Activated T-helper 1 cell treated with Interleukin-2 at 50 U/mL for 16 hours (primary cell): Measurements from ENCODE around the gene PKN3.
"Not testable (repeated sequence)": the region's sequence is repeated elsewhere in the genome, so short reads cannot be mapped to it uniquely, and the experiment has no call there.

ENCODE experiments used
- DNase-seq: peaks from one replicate; pipeline ENCODE4 v3.0.0-alpha.2; 2020; ENCODE audit warnings: low read depth

PKN3 gene

DNA sequence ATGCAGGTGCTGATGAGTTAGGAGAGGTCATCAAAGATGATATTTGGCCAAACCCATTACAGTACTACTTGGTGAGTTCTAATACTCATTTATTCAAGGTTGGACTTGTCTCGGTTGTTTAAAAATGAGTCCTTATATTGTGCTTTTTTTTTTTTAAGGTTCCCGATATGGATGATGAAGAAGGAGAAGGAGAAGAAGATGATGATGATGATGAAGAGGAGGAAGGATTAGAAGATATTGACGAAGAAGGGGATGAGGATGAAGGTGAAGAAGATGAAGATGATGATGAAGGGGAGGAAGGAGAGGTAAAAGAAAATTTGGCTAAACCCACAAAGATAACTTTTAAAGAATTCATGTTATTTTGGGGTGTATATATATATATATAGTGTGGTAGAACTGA is 8.6 kb upstream of the PKN3 start:
- DNase-seq = not testable (repeated sequence)

DNA sequence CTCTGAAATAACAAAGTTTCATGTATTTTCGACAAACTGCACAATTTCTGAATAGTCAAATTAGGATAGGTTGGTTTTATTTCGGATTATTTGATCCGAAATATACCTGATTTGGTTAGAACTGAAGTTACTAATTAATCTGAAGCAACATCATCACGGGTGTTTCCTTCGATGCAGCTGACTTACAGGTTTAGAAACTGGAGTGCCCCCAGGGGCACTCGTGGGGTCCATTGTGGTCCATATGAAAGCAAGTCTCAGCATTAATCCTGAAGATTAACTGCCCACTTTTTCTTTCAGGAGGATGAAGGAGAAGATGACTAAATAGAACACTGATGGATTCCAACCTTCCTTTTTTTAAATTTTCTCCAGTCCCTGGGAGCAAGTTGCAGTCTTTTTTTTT is 8.0 kb upstream of the PKN3 start:
- DNase-seq = no peak

DNA sequence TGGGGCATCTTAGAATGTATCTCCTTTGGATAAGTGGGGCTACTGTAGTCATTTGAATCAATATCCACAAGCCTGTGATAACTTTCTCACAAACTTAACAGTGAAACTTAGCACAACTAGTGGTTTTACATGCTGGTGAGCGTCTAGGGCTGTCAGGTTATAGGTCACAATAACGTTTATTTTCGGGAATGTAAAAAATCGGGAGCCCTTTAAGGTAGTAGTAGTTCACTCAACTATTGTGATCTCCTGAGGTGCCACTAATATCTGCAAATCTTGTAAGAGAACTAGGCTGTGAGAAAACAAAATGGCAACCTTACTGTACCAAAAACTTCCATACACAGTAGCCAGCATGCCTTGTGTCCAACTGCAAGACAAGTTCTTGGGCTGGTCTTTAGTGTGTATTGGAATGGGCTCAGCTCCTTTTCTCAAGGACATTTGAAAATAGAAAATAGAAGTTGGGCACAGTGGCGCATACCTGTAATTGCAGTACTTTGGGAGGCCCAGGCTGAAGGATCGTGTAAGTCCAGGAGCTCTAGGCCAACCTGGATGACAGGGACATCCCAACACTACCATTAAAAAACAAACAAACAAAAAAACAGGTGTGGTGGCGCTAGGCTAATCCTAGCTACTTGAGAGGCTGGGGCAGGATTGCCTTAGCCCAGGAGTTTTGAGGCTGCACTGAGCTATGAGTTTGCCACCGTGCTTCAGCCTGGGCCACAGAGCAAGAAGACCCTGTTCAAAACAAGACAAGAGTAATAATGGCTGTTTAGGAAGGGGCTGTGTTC is 5.2 kb upstream of the PKN3 start:
- no peak for DNase-seq

DNA sequence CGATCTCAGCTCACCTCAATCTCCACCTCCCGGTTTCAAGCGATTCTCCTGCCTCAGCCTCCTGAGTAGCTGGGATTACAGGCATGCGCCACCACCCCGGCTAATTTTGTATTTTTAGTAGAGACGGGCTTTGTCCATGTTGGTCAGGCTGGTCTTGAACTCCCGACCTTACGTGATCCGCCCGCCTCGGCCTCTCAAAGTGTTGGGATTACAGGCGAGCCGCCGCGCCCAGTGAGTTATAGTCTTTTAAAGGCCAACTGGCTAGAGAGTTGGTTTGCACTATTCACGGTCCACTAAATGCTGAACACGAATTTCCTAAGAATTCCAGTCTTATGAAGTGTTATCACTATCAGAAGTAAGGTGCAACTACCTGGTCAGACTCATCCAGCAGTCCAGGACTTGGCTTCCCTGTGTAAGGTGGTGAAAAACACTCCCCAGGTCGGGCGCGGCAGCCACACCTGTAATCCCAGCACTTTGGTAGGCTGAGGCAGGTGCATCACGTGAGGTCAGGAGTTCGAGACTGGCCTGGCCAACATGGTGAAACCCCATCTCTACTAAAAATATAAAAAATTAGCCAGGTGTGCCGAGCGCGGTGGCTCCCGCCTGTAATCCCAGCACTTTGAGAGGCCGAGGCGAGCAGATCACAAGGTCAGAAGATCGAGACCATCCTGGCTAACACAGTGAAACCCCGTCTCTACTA is 3.1 kb upstream of the PKN3 start:
- not testable (repeated sequence) for DNase-seq

GRCh38 chr9:128701227-128701854 is 962 bp upstream of the PKN3 start:
- no peak for DNase-seq

DNA sequence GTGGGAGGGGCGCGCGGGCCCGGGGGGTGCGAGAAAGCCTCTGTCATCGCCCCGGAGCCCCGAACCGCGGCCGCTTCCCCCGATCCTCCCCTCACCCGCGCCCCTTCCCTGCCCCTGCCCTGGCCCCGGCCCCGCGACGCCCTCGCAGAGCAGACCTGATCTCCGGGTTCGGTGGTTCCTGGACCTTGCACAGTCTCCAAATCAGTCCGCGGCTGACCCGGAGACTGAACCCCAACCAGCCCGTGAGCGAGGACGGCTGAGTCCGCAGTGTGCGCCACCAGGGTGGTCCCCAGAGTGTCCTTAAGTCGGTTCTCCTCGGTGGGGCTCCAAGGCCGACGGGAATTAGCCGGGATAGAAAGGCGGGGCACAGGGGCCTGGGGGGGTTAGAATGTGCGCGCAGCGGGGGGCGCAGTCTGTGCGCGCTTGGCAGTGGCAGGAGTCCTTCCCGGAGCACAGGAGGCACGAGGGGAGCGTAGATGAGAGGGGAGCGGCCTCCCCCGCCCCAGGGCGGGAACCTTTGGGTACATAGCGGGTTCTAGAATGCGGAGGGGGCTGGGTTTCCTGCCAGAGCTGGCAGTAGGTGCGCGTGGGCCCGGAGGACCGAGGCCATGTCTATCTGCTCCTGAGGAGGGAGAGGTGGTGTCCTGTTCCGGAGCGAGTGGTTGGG is 779 bp downstream of the PKN3 start:
- no peak for DNase-seq

GRCh38 chr9:128703616-128704355 is 1.5 kb downstream of the PKN3 start:
- DNase-seq = no peak

GRCh38 chr9:128704356-128704670 is 2.0 kb downstream of the PKN3 start:
- DNase-seq = no peak

GRCh38 chr9:128705051-128705965 is 3.0 kb downstream of the PKN3 start:
- DNase-seq = no peak

DNA sequence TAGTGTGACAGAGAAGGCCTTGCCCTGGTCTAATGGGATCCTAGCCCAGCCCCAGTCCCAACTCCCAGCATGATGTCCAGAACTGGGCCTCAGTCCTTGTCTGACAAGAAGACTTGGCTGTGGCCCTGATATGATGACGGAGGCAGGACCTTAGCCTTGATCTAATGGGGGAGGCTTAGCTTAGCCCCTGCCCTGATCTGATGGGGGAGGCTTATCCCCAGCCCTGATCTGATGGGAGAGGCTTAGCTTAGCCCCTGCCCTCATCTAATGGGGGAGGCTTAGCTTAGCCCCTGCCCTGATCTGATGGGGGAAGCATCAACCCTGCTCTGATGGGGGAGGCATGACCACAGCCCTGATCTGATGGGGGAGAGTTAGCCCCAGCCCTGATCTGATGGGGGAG is 3.7 kb downstream of the PKN3 start:
- DNase-seq = no peak

DNA sequence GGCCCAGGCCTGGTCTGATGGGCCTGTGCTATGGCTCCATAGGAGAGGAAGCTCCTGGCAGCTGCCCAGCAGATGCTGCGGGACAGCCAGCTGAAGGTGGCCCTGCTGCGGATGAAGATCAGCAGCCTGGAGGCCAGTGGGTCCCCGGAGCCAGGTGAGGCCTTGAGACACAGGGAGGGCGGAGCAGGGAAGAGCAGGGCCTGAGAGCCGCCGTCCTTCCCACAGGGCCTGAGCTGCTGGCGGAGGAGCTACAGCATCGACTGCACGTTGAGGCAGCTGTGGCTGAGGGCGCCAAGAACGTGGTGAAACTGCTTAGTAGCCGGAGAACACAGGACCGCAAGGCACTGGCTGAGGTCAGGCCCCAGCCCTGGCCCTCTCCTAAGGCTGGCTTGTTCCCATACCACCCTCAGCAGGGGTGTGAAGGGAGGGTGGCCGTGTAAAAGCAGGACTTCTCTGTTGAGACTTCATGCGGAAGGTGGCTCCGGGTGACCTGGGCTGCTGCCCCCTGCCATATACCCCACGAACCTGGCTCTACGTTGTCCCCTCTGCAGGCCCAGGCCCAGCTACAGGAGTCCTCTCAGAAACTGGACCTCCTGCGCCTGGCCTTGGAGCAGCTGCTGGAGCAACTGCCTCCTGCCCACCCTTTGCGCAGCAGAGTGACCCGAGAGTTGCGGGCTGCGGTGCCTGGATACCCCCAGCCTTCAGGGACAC is 4.5 kb downstream of the PKN3 start:
- no peak for DNase-seq

GRCh38 chr9:128707446-128707845 is 5.1 kb downstream of the PKN3 start:
- DNase-seq = no peak

GRCh38 chr9:128712451-128713410 is 10.4 kb downstream of the PKN3 start:
- DNase-seq = no peak

DNA sequence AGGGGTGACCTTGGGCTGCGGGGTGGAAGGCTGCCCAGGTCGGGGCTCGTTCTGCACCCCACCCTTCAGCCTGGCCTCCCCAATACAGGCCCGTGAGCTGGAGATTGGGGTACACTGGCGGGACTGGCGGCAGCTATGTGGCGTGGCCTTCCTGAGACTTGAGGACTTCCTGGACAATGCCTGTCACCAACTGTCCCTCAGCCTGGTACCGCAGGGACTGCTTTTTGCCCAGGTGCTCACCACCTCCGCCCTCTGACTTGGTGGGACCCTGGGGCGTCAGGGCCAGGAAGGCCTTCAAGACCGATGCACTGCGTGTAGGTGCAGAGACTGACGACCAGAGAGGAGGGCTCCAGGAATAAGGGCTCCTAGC is 11.1 kb downstream of the PKN3 start:
- DNase-seq = no peak

- no peak for DNase-seq
Observed at GRCh38 chr9:128713941-128714573, 11.8 kb downstream of the PKN3 start.

- no peak for DNase-seq
Observed at GRCh38 chr9:128714586-128715435, 12.5 kb downstream of the PKN3 start.

- DNase-seq = no peak
Observed at GRCh38 chr9:128715436-128715750, 13.1 kb downstream of the PKN3 start.
